ENCODE results near the gene GRM5.
"Not testable (repeated sequence)": the region's sequence is repeated elsewhere in the genome, so short reads cannot be mapped to it uniquely, and the experiment has no call there.

GRM5 gene

GRCh38 chr11:88480223-88480622 is 585.6 kb downstream of the GRM5 start:
- H3K4me3 ChIP-seq (ENCODE audit: low read depth, low read length) = no peak overlapping the region
- peak; percentile 83 for DNase-seq (ENCODE audit: low read depth)

GRCh38 chr11:88478136-88478815 is 587.5 kb downstream of the GRM5 start:
- H3K4me3 ChIP-seq (ENCODE audit: low read depth, low read length) = no peak overlapping the region
- DNase-seq (ENCODE audit: low read depth) = no peak

GRCh38 chr11:88475991-88476418 is 589.8 kb downstream of the GRM5 start:
- no peak overlapping the region for H3K4me3 ChIP-seq (ENCODE audit: low read depth, low read length)
- DNase-seq (ENCODE audit: low read depth) = no peak

GRCh38 chr11:88474655-88475054 is 591.1 kb downstream of the GRM5 start:
- H3K4me3 ChIP-seq (ENCODE audit: low read depth, low read length) = no peak overlapping the region
- no peak for DNase-seq (ENCODE audit: low read depth)

- H3K4me3 ChIP-seq (ENCODE audit: low read depth, low read length) = no peak overlapping the region
- no peak for DNase-seq (ENCODE audit: low read depth)
These were observed 596.1 kb downstream of the GRM5 start for GRCh38 chr11:88469561-88470225.

- DNase-seq (ENCODE audit: low read depth) = no peak
- H3K4me3 ChIP-seq (ENCODE audit: low read depth, low read length) = no peak overlapping the region
These were observed 601.3 kb downstream of the GRM5 start for GRCh38 chr11:88464528-88464927.

GRCh38 chr11:88463301-88463700 is 602.5 kb downstream of the GRM5 start:
- H3K4me3 ChIP-seq (ENCODE audit: low read depth, low read length); DNase-seq (ENCODE audit: low read depth): not testable (repeated sequence)

GRCh38 chr11:88458047-88458446 is 607.7 kb downstream of the GRM5 start:
- H3K4me3 ChIP-seq (ENCODE audit: low read depth, low read length); DNase-seq (ENCODE audit: low read depth): not testable (repeated sequence)

- no peak for DNase-seq (ENCODE audit: low read depth)
These were observed 609.8 kb downstream of the GRM5 start for GRCh38 chr11:88455974-88456373.

GRCh38 chr11:88454881-88455280 is 610.9 kb downstream of the GRM5 start:
- DNase-seq (ENCODE audit: low read depth) = no peak
- H3K4me3 ChIP-seq (ENCODE audit: low read depth, low read length) = no peak overlapping the region

More at GRCh38 chr11:88455974-88456373, 609.8 kb downstream of the GRM5 start:
- H3K4me3 ChIP-seq (ENCODE audit: low read depth, low read length) = no peak overlapping the region
